Neuronal stem cell (in vitro differentiated cells): Measurements from ENCODE around the gene ZNF438.

Source experiments
- DNase-seq: peaks from one replicate; pipeline ENCODE4 v3.0.0-alpha.2; 2013; ENCODE audit warnings: low spot score
- H2AFZ ChIP-seq: one replicate; pipeline ENCODE4 v1.6.1; 2013; ENCODE audit warnings: mild to moderate bottlenecking, low read length, inconsistent platforms
- H2AK5ac ChIP-seq: 2 replicates; pipeline ENCODE4 v1.6.1; 2013; ENCODE audit warnings: low read depth, mild to moderate bottlenecking, inconsistent platforms, low read length, moderate library complexity, mixed read lengths
- H2BK120ac ChIP-seq: 2 replicates; pipeline ENCODE4 v1.6.1; 2013; ENCODE audit warnings: low read depth, mild to moderate bottlenecking, inconsistent platforms, low read length, moderate library complexity, mixed read lengths
- H2BK12ac ChIP-seq: one replicate; pipeline ENCODE4 v1.6.1; 2013; ENCODE audit warnings: low read length, inconsistent platforms
- H2BK15ac ChIP-seq: 2 replicates; pipeline ENCODE4 v1.6.1; 2013; ENCODE audit warnings: mild to moderate bottlenecking, low read length, inconsistent platforms, mixed read lengths
- H2BK5ac ChIP-seq: one replicate; pipeline ENCODE4 v1.6.1; 2013; ENCODE audit warnings: inconsistent platforms, mild to moderate bottlenecking, low read length, moderate library complexity
- H3K14ac ChIP-seq: one replicate; pipeline ENCODE4 v1.6.1; 2013; ENCODE audit warnings: low read length, inconsistent platforms
- H3K18ac ChIP-seq: 2 replicates; pipeline ENCODE4 v1.6.1; 2013; ENCODE audit warnings: low read length, inconsistent platforms
- H3K23ac ChIP-seq: 2 replicates; pipeline ENCODE4 v1.6.1; 2013; ENCODE audit warnings: low read depth, mild to moderate bottlenecking, mixed read lengths, low read length, inconsistent platforms; ENCODE audit not compliant: poor library complexity
- H3K27ac ChIP-seq: replicated peaks from 3 replicates; pipeline ENCODE4 v1.5.1; 2013; ENCODE audit warnings: low read length, inconsistent platforms
- H3K27me3 ChIP-seq, 3 experiments: 2 replicates each; pipeline ENCODE4 v1.6.1; 2013; ENCODE audit warnings: low read length in 3 of 3, mild to moderate bottlenecking in 2 of 3, inconsistent platforms in 1 of 3, low read depth in 1 of 3, mixed read lengths in 1 of 3, moderate library complexity in 1 of 3; ENCODE audit not compliant: control insufficient read depth in 3 of 3, insufficient read depth in 3 of 3
- H3K36me3 ChIP-seq, 2 donors: replicated peaks in 1 of 2; 2 replicates each; pipeline ENCODE4 v1.6.1; 2013; ENCODE audit warnings: low read length in 2 of 2; ENCODE audit not compliant: control insufficient read depth in 2 of 2, insufficient read depth in 2 of 2
- H3K4ac ChIP-seq: 2 replicates; pipeline ENCODE4 v1.6.1; 2013; ENCODE audit warnings: inconsistent platforms, mild to moderate bottlenecking, low read length, moderate library complexity
- H3K4me1 ChIP-seq, 2 donors: 1 replicate in 1 of 2; 2 replicates in 1 of 2; pipeline ENCODE4 v1.6.1; 2013; ENCODE audit warnings: low read length in 2 of 2, low read depth in 1 of 2; ENCODE audit not compliant: control insufficient read depth in 2 of 2, insufficient read depth in 1 of 2
- H3K4me2 ChIP-seq: one replicate; pipeline ENCODE4 v1.6.1; 2013; ENCODE audit warnings: mild to moderate bottlenecking, low read length, inconsistent platforms; ENCODE audit not compliant: insufficient read depth, poor library complexity, severe bottlenecking
- H3K4me3 ChIP-seq, 2 donors: 2 replicates each; pipeline ENCODE4 v1.5.1; 2013; ENCODE audit warnings: low read length in 2 of 2, mild to moderate bottlenecking in 2 of 2, inconsistent platforms in 1 of 2, moderate library complexity in 1 of 2
- H3K79me1 ChIP-seq: one replicate; pipeline ENCODE4 v1.6.1; 2013; ENCODE audit warnings: low read depth, mild to moderate bottlenecking, inconsistent platforms, low read length, moderate library complexity
- H3K9ac ChIP-seq: one replicate; pipeline ENCODE4 v1.6.1; 2013; ENCODE audit warnings: mild to moderate bottlenecking, low read depth, low read length, inconsistent platforms; ENCODE audit not compliant: poor library complexity
- H3K9me3 ChIP-seq, 2 donors: replicated peaks in 1 of 2; 2 replicates each; pipeline versions ENCODE3 to v1.6.1; 2013; ENCODE audit warnings: low read length in 2 of 2, mild to moderate bottlenecking in 2 of 2, inconsistent platforms in 1 of 2, low read depth in 1 of 2, mixed read lengths in 1 of 2, moderate library complexity in 1 of 2; ENCODE audit not compliant: control insufficient read depth in 2 of 2, insufficient read depth in 1 of 2
- H4K8ac ChIP-seq: one replicate; pipeline ENCODE4 v1.6.1; 2013; ENCODE audit warnings: low read depth, mild to moderate bottlenecking, inconsistent platforms, low read length, moderate library complexity
- H4K91ac ChIP-seq: one replicate; pipeline ENCODE4 v1.6.1; 2013; ENCODE audit warnings: low read length, low read depth, mild to moderate bottlenecking, inconsistent platforms; ENCODE audit not compliant: poor library complexity
- WGBS, 2 donors: extraction: QIAGEN DNeasy Blood & Tissue Kit; methylation state at CpG; one replicate each; pipeline ENCODE4 v1.1.7; 2013; ENCODE audit warnings: missing lambda C conversion rate in 2 of 2, mixed read lengths in 1 of 2; ENCODE audit not compliant: insufficient read length in 2 of 2, insufficient replicate concordance in 1 of 2; ENCODE audit errors: extremely low coverage in 2 of 2; 5-methylcytosine and 5-hydroxymethylcytosine counted together

ZNF438 gene

DNA sequence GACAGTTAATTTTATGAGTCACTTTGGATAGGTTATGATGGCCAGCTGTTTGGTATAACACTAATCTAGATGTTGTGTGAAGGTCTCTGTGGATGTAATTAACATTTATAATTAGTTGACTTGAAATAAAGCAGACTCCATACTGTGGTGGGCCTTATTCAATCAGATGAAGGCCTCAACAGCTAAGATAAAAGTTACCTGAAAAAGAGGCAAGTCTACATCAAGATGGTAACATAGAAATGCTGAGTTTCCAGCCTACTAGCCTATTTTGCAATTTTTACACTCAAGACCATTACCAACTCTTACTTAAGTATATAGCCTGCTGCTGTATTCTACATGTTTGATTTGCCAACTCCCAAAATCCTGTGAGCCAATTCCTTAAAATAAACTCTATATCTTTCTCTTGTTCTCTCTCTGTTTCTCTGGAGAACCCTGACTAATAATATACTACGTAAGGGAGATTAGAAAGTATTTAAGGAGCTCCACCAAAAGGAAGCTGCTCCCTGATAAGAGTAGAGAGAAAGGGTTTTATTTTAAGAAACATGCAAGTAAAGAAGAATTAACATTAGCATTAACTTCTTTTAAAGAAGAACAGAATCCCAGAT, 42.7 kb downstream of the ZNF438 start:
- Histone ChIP-seq H3K36me3 (no peaks in the 10 kb centered on the region), H2BK12ac (no peak overlapping the region), H2BK15ac (no peak overlapping the region), H3K4me2 (no peak overlapping the region), H2AFZ (no peak overlapping the region), H2BK5ac (no peak overlapping the region), H4K91ac (no peak overlapping the region), H3K14ac (no peak overlapping the region), H3K9me3 (peaks cover 0 to 13% of the 10 kb centered on the region in 2 donors), H2AK5ac (no peak overlapping the region), H3K79me1 (no peaks in the 10 kb centered on the region), H3K4me1 (no peaks in the 10 kb centered on the region), H3K4me3 (no peak overlapping the region), H2BK120ac (no peak overlapping the region), H3K9ac (no peak overlapping the region), H4K8ac (no peak overlapping the region), H3K27me3 (no peaks in the 10 kb centered on the region), H3K23ac (no peak overlapping the region), H3K4ac (no peak overlapping the region), H3K18ac (no peak overlapping the region), H3K27ac (no peak overlapping the region)
- no peak for DNase-seq
- no CpG with 5 or more reads among the region's 1 CpG for WGBS, 2 donors

DNA sequence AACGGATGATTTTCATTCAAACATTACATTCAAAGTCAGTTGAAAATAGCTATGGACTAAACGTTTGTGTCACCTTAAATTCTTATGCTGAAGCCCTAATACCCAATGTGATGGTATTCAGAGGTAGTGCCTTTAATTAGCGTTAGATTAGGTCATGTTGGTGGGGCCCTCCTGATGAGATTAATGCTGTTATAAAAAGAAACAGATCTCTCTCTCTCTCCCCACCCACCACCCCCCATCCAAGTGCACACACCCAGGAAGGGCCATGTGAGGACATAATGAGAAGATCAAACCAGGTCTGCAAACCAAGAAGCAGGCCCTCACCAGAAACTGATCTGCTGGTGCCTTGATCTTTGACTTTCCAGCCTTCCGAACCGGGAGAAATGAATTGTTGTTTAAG, 44.2 kb downstream of the ZNF438 start:
- H3K79me1 ChIP-seq: no peaks in the 10 kb centered on the region
- no peak overlapping the region for H2BK5ac ChIP-seq
- no peak overlapping the region for H3K14ac ChIP-seq
- no peak overlapping the region for H2AFZ ChIP-seq
- no CpG with 5 or more reads among the region's 5 CpGs for WGBS, 2 donors
- H3K4me3 ChIP-seq: no peak overlapping the region
- H3K4ac ChIP-seq: no peak overlapping the region
- no peaks in the 10 kb centered on the region for H3K36me3 ChIP-seq
- no peak overlapping the region for H2BK120ac ChIP-seq
- H3K9ac ChIP-seq: no peak overlapping the region
- H2BK15ac ChIP-seq: no peak overlapping the region
- no peaks in the 10 kb centered on the region for H3K27me3 ChIP-seq
- no peak overlapping the region for H3K23ac ChIP-seq
- H3K4me2 ChIP-seq: no peak overlapping the region
- no peak overlapping the region for H4K91ac ChIP-seq
- H4K8ac ChIP-seq: no peak overlapping the region
- H2AK5ac ChIP-seq: no peak overlapping the region
- peaks cover 0 to 2% of the 10 kb centered on the region in 2 donors for H3K4me1 ChIP-seq
- H3K9me3 ChIP-seq: peaks cover 0 to 3% of the 10 kb centered on the region in 2 donors
- no peak overlapping the region for H2BK12ac ChIP-seq
- H3K18ac ChIP-seq: no peak overlapping the region
- DNase-seq: no peak
- no peak overlapping the region for H3K27ac ChIP-seq

DNA sequence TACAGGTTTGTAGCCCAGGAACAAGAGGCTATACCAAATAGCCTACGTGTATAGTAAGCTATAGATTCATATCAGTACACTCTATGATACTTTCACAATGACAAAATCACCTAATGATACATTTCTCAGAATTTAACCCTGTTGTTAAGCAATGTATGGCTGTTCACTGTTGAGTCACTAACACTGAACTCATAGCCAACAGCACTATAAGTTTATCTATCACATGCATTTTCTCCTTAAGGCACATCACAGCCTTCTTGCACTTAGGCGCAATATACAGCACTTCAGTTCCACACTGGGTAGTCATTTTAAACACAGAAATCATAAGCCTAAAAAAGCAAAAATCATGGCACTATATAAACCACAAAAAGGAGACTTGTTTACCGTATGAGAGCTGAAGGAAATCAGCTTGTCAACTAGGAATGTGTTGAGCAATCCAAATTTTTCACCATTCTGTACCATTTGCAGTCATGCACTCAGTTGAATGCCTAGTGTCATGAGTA, 45.6 kb downstream of the ZNF438 start:
- H3K4me2 ChIP-seq: no peak overlapping the region
- H3K4me1 ChIP-seq: peaks cover 0 to 2% of the 10 kb centered on the region in 2 donors
- H3K4ac ChIP-seq: no peak overlapping the region
- H2BK120ac ChIP-seq: no peak overlapping the region
- no peak overlapping the region for H2AFZ ChIP-seq
- no CpG with 5 or more reads among the region's 3 CpGs for WGBS, 2 donors
- H2BK15ac ChIP-seq: no peak overlapping the region
- no peak overlapping the region for H3K18ac ChIP-seq
- H2AK5ac ChIP-seq: no peak overlapping the region
- H3K27ac ChIP-seq: no peak overlapping the region
- H3K36me3 ChIP-seq: no peaks in the 10 kb centered on the region
- H3K4me3 ChIP-seq: no peak overlapping the region
- H2BK12ac ChIP-seq: no peak overlapping the region
- no peak overlapping the region for H2BK5ac ChIP-seq
- H3K27me3 ChIP-seq: no peaks in the 10 kb centered on the region
- H3K23ac ChIP-seq: no peak overlapping the region
- peaks cover 0 to 3% of the 10 kb centered on the region in 2 donors for H3K9me3 ChIP-seq
- H4K91ac ChIP-seq: no peak overlapping the region
- no peak overlapping the region for H4K8ac ChIP-seq
- no peak for DNase-seq
- H3K9ac ChIP-seq: no peak overlapping the region
- H3K14ac ChIP-seq: no peak overlapping the region
- no peaks in the 10 kb centered on the region for H3K79me1 ChIP-seq

DNA sequence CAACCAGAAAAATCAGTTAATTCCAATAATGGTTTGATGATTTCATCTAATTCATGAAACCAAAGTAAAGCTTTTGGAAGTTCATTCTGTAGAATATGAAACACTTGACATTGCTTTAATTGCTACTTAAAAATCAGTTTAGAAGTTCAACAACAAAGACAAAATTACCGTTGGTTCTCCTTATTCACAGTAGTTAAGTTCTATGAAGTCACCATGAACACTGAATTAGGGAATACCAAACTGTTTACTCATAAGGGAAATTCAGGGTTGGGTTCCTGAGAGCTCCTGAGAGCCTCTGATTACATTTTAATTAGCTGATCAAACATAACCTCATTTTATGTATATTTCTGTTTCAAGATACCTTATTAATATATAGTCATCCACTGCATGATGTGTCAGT, 46.2 kb downstream of the ZNF438 start:
- no peak overlapping the region for H2BK120ac ChIP-seq
- H3K36me3 ChIP-seq: no peaks in the 10 kb centered on the region
- no peak overlapping the region for H2AK5ac ChIP-seq
- H3K27ac ChIP-seq: no peak overlapping the region
- H4K91ac ChIP-seq: no peak overlapping the region
- H3K9me3 ChIP-seq: peaks cover 0 to 3% of the 10 kb centered on the region in 2 donors
- H3K4me3 ChIP-seq: no peak overlapping the region
- no peak overlapping the region for H3K14ac ChIP-seq
- no peaks in the 10 kb centered on the region for H3K27me3 ChIP-seq
- H3K4me2 ChIP-seq: no peak overlapping the region
- H3K79me1 ChIP-seq: no peaks in the 10 kb centered on the region
- H4K8ac ChIP-seq: no peak overlapping the region
- WGBS, 2 donors: no CpG with 5 or more reads among the region's 1 CpG
- no peak overlapping the region for H2BK5ac ChIP-seq
- H3K23ac ChIP-seq: no peak overlapping the region
- H3K18ac ChIP-seq: no peak overlapping the region
- H3K4ac ChIP-seq: no peak overlapping the region
- no peak overlapping the region for H2AFZ ChIP-seq
- H3K9ac ChIP-seq: no peak overlapping the region
- H2BK15ac ChIP-seq: no peak overlapping the region
- DNase-seq: no peak
- H3K4me1 ChIP-seq: peaks cover 0 to 2% of the 10 kb centered on the region in 2 donors
- H2BK12ac ChIP-seq: no peak overlapping the region
